HepG2 (cell line): ENCODE measurements around the gene RELL2. TPM values are rescaled to one million over a fixed set of nuclear protein-coding genes. Genes with fewer than 3 reads are reported as not detected.

Experiments
- BRD4 ChIP-seq: sonication (generic); formaldehyde crosslinking; IDR thresholded peaks from 2 replicates; pipeline ENCODE4 v1.4.0; 2020; ENCODE audit warnings: missing genetic modification reagents
- DPF2 ChIP-seq: sonication (generic); formaldehyde crosslinking; IDR thresholded peaks from 2 replicates; pipeline ENCODE4 v1.4.0; 2020; ENCODE audit warnings: mild to moderate bottlenecking, low read depth, missing genetic modification reagents, borderline replicate concordance
- DR1 ChIP-seq: sonication (generic); formaldehyde crosslinking; IDR thresholded peaks from 2 replicates; pipeline ENCODE4 v1.8.0; 2021; ENCODE audit warnings: mild to moderate bottlenecking, missing genetic modification reagents, inconsistent platforms
- FOXC1 ChIP-seq: sonication (generic); formaldehyde crosslinking; IDR thresholded peaks from 2 replicates; pipeline ENCODE4 v1.8.0; 2022; ENCODE audit warnings: mild to moderate bottlenecking, missing genetic modification reagents, borderline replicate concordance
- GLMP ChIP-seq: sonication (generic); formaldehyde crosslinking; IDR thresholded peaks from 2 replicates; pipeline ENCODE4 v1.9.0; 2021; ENCODE audit warnings: missing genetic modification reagents, mild to moderate bottlenecking, borderline replicate concordance
- KDM3A ChIP-seq: IDR thresholded peaks from 2 replicates; pipeline ENCODE4 v1.6.1; 2018; ENCODE audit warnings: low read depth, missing compliant biosample characterization
- MATR3 ChIP-seq: sonication (generic); formaldehyde crosslinking; IDR thresholded peaks from 2 replicates; pipeline ENCODE4 v1.4.0; 2020; ENCODE audit warnings: missing genetic modification reagents
- MXD3 ChIP-seq: IDR thresholded peaks from 2 replicates; pipeline ENCODE4 v1.6.1; 2016; ENCODE audit warnings: mild to moderate bottlenecking, missing biosample characterization, missing genetic modification reagents
- NFKB2 ChIP-seq: sonication (generic); formaldehyde crosslinking; IDR thresholded peaks from 2 replicates; pipeline ENCODE4 v1.4.0; 2020; ENCODE audit warnings: missing genetic modification reagents, borderline replicate concordance
- NFRKB ChIP-seq: fragments of 450-650 bp; IDR thresholded peaks from 2 replicates; pipeline ENCODE4 v1.6.1; 2017
- PBX3 ChIP-seq: sonication (generic); formaldehyde crosslinking; IDR thresholded peaks from 2 replicates; pipeline ENCODE4 v1.8.1; 2023; ENCODE audit warnings: missing genetic modification reagents, inconsistent platforms, borderline replicate concordance
- PRDM15 ChIP-seq: sonication (generic); formaldehyde crosslinking; IDR thresholded peaks from 2 replicates; pipeline ENCODE4 v1.4.0; 2020; ENCODE audit warnings: missing genetic modification reagents
- PRPF4 ChIP-seq: fragments of 200-400 bp; formaldehyde crosslinking; IDR thresholded peaks from 2 replicates; pipeline ENCODE4 v1.6.1; 2016; ENCODE audit warnings: low read length, low read depth; ENCODE audit not compliant: poor library complexity, severe bottlenecking
- REL ChIP-seq: sonication (generic); formaldehyde crosslinking; conservative IDR thresholded peaks from 2 replicates; pipeline ENCODE4 v1.8.0; 2022; ENCODE audit warnings: mild to moderate bottlenecking, missing genetic modification reagents, moderate library complexity
- TEF ChIP-seq: sonication (generic); formaldehyde crosslinking; IDR thresholded peaks from 2 replicates; pipeline ENCODE4 v1.5.0; 2020; ENCODE audit warnings: missing genetic modification reagents
- ZBTB42 ChIP-seq: sonication (generic); formaldehyde crosslinking; IDR thresholded peaks from 2 replicates; pipeline ENCODE4 v1.5.0; 2020; ENCODE audit warnings: mild to moderate bottlenecking, missing genetic modification reagents
- ZFP37 ChIP-seq: sonication (generic); formaldehyde crosslinking; IDR thresholded peaks from 2 replicates; pipeline ENCODE4 v1.4.0; 2020; ENCODE audit warnings: missing genetic modification reagents, borderline replicate concordance
- ZNF230 ChIP-seq: sonication (generic); formaldehyde crosslinking; IDR thresholded peaks from 2 replicates; pipeline ENCODE4 v1.4.0; 2020; ENCODE audit warnings: mild to moderate bottlenecking, missing genetic modification reagents
- ZNF33A ChIP-seq: sonication (generic); formaldehyde crosslinking; IDR thresholded peaks from 2 replicates; pipeline ENCODE4 v1.5.1; 2020; ENCODE audit warnings: missing genetic modification reagents, mild to moderate bottlenecking, moderate library complexity, borderline replicate concordance
- ZNF441 ChIP-seq: sonication (generic); formaldehyde crosslinking; IDR thresholded peaks from 2 replicates; pipeline ENCODE4 v1.7.0; 2021; ENCODE audit warnings: missing genetic modification reagents, borderline replicate concordance
- ZNF674 ChIP-seq: sonication (generic); formaldehyde crosslinking; IDR thresholded peaks from 2 replicates; pipeline ENCODE4 v1.5.0; 2020; ENCODE audit warnings: low read depth, mild to moderate bottlenecking, missing genetic modification reagents
- ZNF780A ChIP-seq: sonication (generic); formaldehyde crosslinking; IDR thresholded peaks from 2 replicates; pipeline ENCODE4 v1.8.0; 2022; ENCODE audit warnings: mild to moderate bottlenecking, missing genetic modification reagents, moderate library complexity
- ZNF788 ChIP-seq: sonication (generic); formaldehyde crosslinking; IDR thresholded peaks from 2 replicates; pipeline ENCODE4 v1.5.0; 2020; ENCODE audit warnings: mild to moderate bottlenecking, missing genetic modification reagents, borderline replicate concordance
- polyA plus RNA-seq, 8 experiments: library from polyadenylated mRNA; depleted of rRNA in 3 of 8; stranded (reverse) in 7 of 8; unstranded in 1 of 8; fragments of >200 nt; fragmentation: Illumina TruSeq in 4 of 8; extraction: Trizol in 4 of 8; gene quantifications; 2 replicates each; pipeline versions ENCODE4 v1.2.1 to v1.2.3, GENCODE V29; 2011 to 2016; ENCODE audit warnings: low read depth in 4 of 8, missing spikeins in 1 of 8, mixed read lengths in 1 of 8; ENCODE audit not compliant: insufficient read depth in 1 of 8
- total RNA-seq, 5 experiments: library from RNA; depleted of rRNA; stranded (reverse); fragments of >200 nt; fragmentation: Illumina TruSeq; extraction: Trizol; gene quantifications; 2 replicates each; pipeline ENCODE4 v1.2.3, GENCODE V29; 2016; ENCODE audit warnings: low read depth in 1 of 5

The RELL2 gene
- total and polyA plus RNA-seq, 2 of the 13 experiments (the other 11 are each of a cell fraction or from before 2014, with no cell fraction given): 6.4 to 8.3 TPM

GRCh38 chr5:141618804-141619554 lies 17.8 kb upstream of the RELL2 start, which contains the start of gene DIAPH1 (continued):
- TF ChIP-seq GLMP (no peak), PRDM15 (CRISPR knock-in tag) (no peak; the same call in 1 of the 2 replicates), NFKB2 (CRISPR knock-in tag) (no peak; the same call in 1 of the 2 replicates), ZNF780A (CRISPR knock-in tag) (no peak), MATR3 (CRISPR knock-in tag) (no peak), DR1 (CRISPR knock-in tag) (0 out of 2 replicates have a peak, but pooled peaks have one; percentile 39), ZBTB42 (no peak), BRD4 (no peak), PBX3 (CRISPR knock-in tag) (no peak), ZFP37 (CRISPR knock-in tag) (no peak), ZNF230 (CRISPR knock-in tag) (peak; percentile 82; the same call in 1 of the 2 replicates), MXD3 (CRISPR knock-in tag) (peak; percentile 76; the same call in 1 of the 2 replicates), DPF2 (CRISPR knock-in tag) (no peak; the same call in 1 of the 2 replicates), NFRKB (no peak), PRPF4 (no peak), FOXC1 (CRISPR knock-in tag) (0 out of 2 replicates have a peak, but pooled peaks have one; percentile 26), REL (CRISPR knock-in tag) (no peak), ZNF788 (peak; percentile 93; the same call in 1 of the 2 replicates), TEF (CRISPR knock-in tag) (no peak), ZNF674 (no peak), KDM3A (peak; percentile 61; the same call in 1 of the 2 replicates), ZNF441 (CRISPR knock-in tag) (no peak), ZNF33A (CRISPR knock-in tag) (no peak)
